Activated T-helper 1 cell treated with anti-CD3 and anti-CD28 coated beads, Interleukin-12 subunit alpha, Interleukin-12 subunit beta, Interleukin-2, Interleukin-4 antibody, amounts not matched to agents 30 ng/mL and 10 ng/mL and 1 ng/mL, durations not matched to agents 14 hours and 24 hours and 36 hours (primary cell): Measurements from ENCODE around the gene PDCD2. TPM values are rescaled to one million over a fixed set of nuclear protein-coding genes. Genes with fewer than 3 reads are reported as not detected.
A peak's percentile ranks its signal among the peaks of the same experiment; 100 is the strongest.
"Not testable (repeated sequence)": the region's sequence is repeated elsewhere in the genome, so short reads cannot be mapped to it uniquely, and the experiment has no call there.

Experiments
- DNase-seq: peaks from one replicate; pipeline ENCODE4 v3.0.0; 2021; ENCODE audit warnings: low spot score
- H3K27ac Mint-ChIP-seq: one replicate; pipeline ENCODE4 v1.8.0; 2021; ENCODE audit warnings: mild to moderate bottlenecking, mixed read lengths
- H3K27me3 Mint-ChIP-seq: one replicate; pipeline ENCODE4 v1.8.0; 2022; ENCODE audit warnings: mild to moderate bottlenecking, moderate library complexity, mixed read lengths; ENCODE audit not compliant: insufficient read depth
- H3K36me3 Mint-ChIP-seq: one replicate; pipeline ENCODE4 v1.8.0; 2021; ENCODE audit warnings: low read depth, mixed read lengths
- H3K4me1 Mint-ChIP-seq: one replicate; pipeline ENCODE4 v1.8.0; 2021; ENCODE audit warnings: low read depth, mixed read lengths
- H3K4me3 Mint-ChIP-seq: one replicate; pipeline ENCODE4 v1.8.0; 2021; ENCODE audit warnings: mild to moderate bottlenecking, moderate library complexity, mixed read lengths
- H3K9me3 Mint-ChIP-seq: one replicate; pipeline ENCODE4 v1.8.0; 2021; ENCODE audit warnings: mixed read lengths
- intact Hi-C: fragments of 100-400 bp; cut with micrococcal nuclease; formaldehyde crosslinking; loops from one replicate; pipeline ENCODE4 v1.15.1; 2024
- total RNA-seq: library from RNA; stranded (reverse); gene quantifications from 2 replicates; pipeline ENCODE4 v1.2.3, GENCODE V29; 2022

PDCD2 gene
- total RNA-seq = 142 and 144 TPM in 2 replicates

- peak; percentile 91 for DNase-seq
- peaks cover 34% of the 10 kb centered on the region for H3K36me3 Mint-ChIP-seq
- H3K9me3 Mint-ChIP-seq = no peaks in the 10 kb centered on the region
- H3K4me1 Mint-ChIP-seq = peaks cover 36% of the 10 kb centered on the region
- H3K27ac Mint-ChIP-seq = peak within 1 kb of the TSS; percentile 93
- intact Hi-C loops = loop anchor here (1.0 to 2.0 kb wide), 5 partner anchors 30 to 1372 kb away; partner anchors contain the start of genes C6orf120, DYNLT2, ERMARD and FAM120B
- H3K4me3 Mint-ChIP-seq = peak within 1 kb of the TSS; percentile 99
- no peaks in the 10 kb centered on the region for H3K27me3 Mint-ChIP-seq
Measured at GRCh38 chr6:170584181-170584953, at the start of gene PDCD2. TSS of gene PDCD2 (minus strand) at chr6:170584637. CDS start at chr6:170584581, 56 bp downstream.

GRCh38 chr6:170616020-170616554 is 31.6 kb upstream of the PDCD2 start:
- H3K27ac Mint-ChIP-seq, H3K9me3 Mint-ChIP-seq, intact Hi-C loops, H3K4me1 Mint-ChIP-seq, H3K36me3 Mint-ChIP-seq, H3K4me3 Mint-ChIP-seq, DNase-seq: not testable (repeated sequence)
- H3K27me3 Mint-ChIP-seq = peaks cover 12% of the 10 kb centered on the region

- peaks cover 31% of the 10 kb centered on the region for H3K27me3 Mint-ChIP-seq
- H3K4me1 Mint-ChIP-seq, H3K9me3 Mint-ChIP-seq, intact Hi-C loops, H3K36me3 Mint-ChIP-seq, H3K4me3 Mint-ChIP-seq, DNase-seq, H3K27ac Mint-ChIP-seq: not testable (repeated sequence)
Measured at GRCh38 chr6:170612256-170612804, 27.9 kb upstream of the PDCD2 start.

- H3K27ac Mint-ChIP-seq, H3K9me3 Mint-ChIP-seq, intact Hi-C loops, H3K4me3 Mint-ChIP-seq, DNase-seq, H3K4me1 Mint-ChIP-seq, H3K36me3 Mint-ChIP-seq: not testable (repeated sequence)
- peaks cover 42% of the 10 kb centered on the region for H3K27me3 Mint-ChIP-seq
Measured at GRCh38 chr6:170609225-170609624, 24.8 kb upstream of the PDCD2 start.

GRCh38 chr6:170605574-170606259 is 21.3 kb upstream of the PDCD2 start:
- H3K27me3 Mint-ChIP-seq = peaks cover 43% of the 10 kb centered on the region
- intact Hi-C loops = no loop called here
- no peak overlapping the region for H3K27ac Mint-ChIP-seq
- DNase-seq = no peak
- no peaks in the 10 kb centered on the region for H3K4me1 Mint-ChIP-seq
- H3K36me3 Mint-ChIP-seq = no peaks in the 10 kb centered on the region
- no peaks in the 10 kb centered on the region for H3K9me3 Mint-ChIP-seq
- no peak overlapping the region for H3K4me3 Mint-ChIP-seq

- H3K27me3 Mint-ChIP-seq = peaks cover 12% of the 10 kb centered on the region
- no peak overlapping the region for H3K4me3 Mint-ChIP-seq
- no peak for DNase-seq
- no peak overlapping the region for H3K27ac Mint-ChIP-seq
- H3K36me3 Mint-ChIP-seq = no peaks in the 10 kb centered on the region
- intact Hi-C loops = no loop called here
- no peaks in the 10 kb centered on the region for H3K4me1 Mint-ChIP-seq
- H3K9me3 Mint-ChIP-seq = peaks cover 4% of the 10 kb centered on the region
Measured at GRCh38 chr6:170597278-170597677, 12.8 kb upstream of the PDCD2 start.

- Mint-ChIP-seq H3K9me3 (peaks cover 9% of the 10 kb centered on the region), H3K27me3 (peaks cover 12% of the 10 kb centered on the region), H3K4me1 (no peaks in the 10 kb centered on the region), H3K36me3 (no peaks in the 10 kb centered on the region), H3K4me3 (no peak overlapping the region), H3K27ac (no peak overlapping the region)
- no peak for DNase-seq
- intact Hi-C loops = no loop called here
Measured at GRCh38 chr6:170596426-170596825, 12.0 kb upstream of the PDCD2 start.

GRCh38 chr6:170590725-170591124 is 6.3 kb upstream of the PDCD2 start:
- intact Hi-C loops = no loop called here
- peaks cover 27% of the 10 kb centered on the region for H3K9me3 Mint-ChIP-seq
- H3K4me1 Mint-ChIP-seq = no peaks in the 10 kb centered on the region
- no peak for DNase-seq
- no peak overlapping the region for H3K27ac Mint-ChIP-seq
- no peaks in the 10 kb centered on the region for H3K36me3 Mint-ChIP-seq
- H3K27me3 Mint-ChIP-seq = peaks cover 13% of the 10 kb centered on the region
- no peak overlapping the region for H3K4me3 Mint-ChIP-seq

- peaks cover 4% of the 10 kb centered on the region for H3K27me3 Mint-ChIP-seq
- H3K4me1 Mint-ChIP-seq = peaks cover 36% of the 10 kb centered on the region
- H3K9me3 Mint-ChIP-seq = peaks cover 4% of the 10 kb centered on the region
- DNase-seq = no peak
- peaks cover 28% of the 10 kb centered on the region for H3K36me3 Mint-ChIP-seq
- H3K4me3 Mint-ChIP-seq = peak overlapping the region; percentile 99
- intact Hi-C loops = loop anchor here (1.0 to 2.0 kb wide), 5 partner anchors 31 to 1372 kb away; partner anchors contain the start of genes C6orf120, DYNLT2, ERMARD and FAM120B
- peak overlapping the region; percentile 92 for H3K27ac Mint-ChIP-seq
Measured at GRCh38 chr6:170584954-170585498, 589 bp upstream of the PDCD2 start.

- Mint-ChIP-seq H3K27me3 (no peaks in the 10 kb centered on the region), H3K4me1 (peaks cover 36% of the 10 kb centered on the region), H3K27ac (peak overlapping the region; percentile 93), H3K4me3 (peak overlapping the region; percentile 95), H3K36me3 (peaks cover 40% of the 10 kb centered on the region), H3K9me3 (no peaks in the 10 kb centered on the region)
- intact Hi-C loops = loop anchor here (1.0 to 2.0 kb wide), 5 partner anchors 29 to 1371 kb away; partner anchors contain the start of genes C6orf120, DYNLT2, ERMARD and FAM120B
- no peak for DNase-seq
Measured at GRCh38 chr6:170583756-170584180, 669 bp downstream of the PDCD2 start.

GRCh38 chr6:170578909-170579308 is 5.5 kb downstream of the PDCD2 start:
- H3K4me1 Mint-ChIP-seq = peaks cover 27% of the 10 kb centered on the region
- no peaks in the 10 kb centered on the region for H3K9me3 Mint-ChIP-seq
- no peak for DNase-seq
- no peak overlapping the region for H3K27ac Mint-ChIP-seq
- intact Hi-C loops = loop anchor here (1.0 kb wide), 1 partner anchor 10 kb away; no protein-coding TSS in a partner anchor
- H3K27me3 Mint-ChIP-seq = no peaks in the 10 kb centered on the region
- H3K4me3 Mint-ChIP-seq = no peak overlapping the region
- peaks cover 67% of the 10 kb centered on the region for H3K36me3 Mint-ChIP-seq

GRCh38 chr6:170575250-170575649 is 9.2 kb downstream of the PDCD2 start:
- no peaks in the 10 kb centered on the region for H3K9me3 Mint-ChIP-seq
- no peaks in the 10 kb centered on the region for H3K4me1 Mint-ChIP-seq
- H3K4me3 Mint-ChIP-seq = no peak overlapping the region
- no peaks in the 10 kb centered on the region for H3K27me3 Mint-ChIP-seq
- peaks cover 56% of the 10 kb centered on the region for H3K36me3 Mint-ChIP-seq
- H3K27ac Mint-ChIP-seq = no peak overlapping the region
- intact Hi-C loops = no loop called here
- no peak for DNase-seq
